ENCODE data around the gene ACAP1. TPM values are rescaled to one million over a fixed set of nuclear protein-coding genes. Genes with fewer than 3 reads are reported as not detected.

Gene ACAP1
- total RNA-seq, 1 donor from 2014 or later: 23.2 TPM

- Histone ChIP-seq H3K4me1 (peaks cover 36% of the 10 kb centered on the region), H3K36me3 (peaks cover 63% of the 10 kb centered on the region), H3K4me3 (no peak overlapping the region), H3K9me3 (no peaks in the 10 kb centered on the region), H3K27me3 (no peaks in the 10 kb centered on the region), H3K27ac (no peak overlapping the region)
- intact Hi-C loops (cut with DNase I): no loop called here
- ATAC-seq (no peak), DNase-seq (no peak)
- no peak for TF ChIP-seq CTCF (IDR thresholded peaks at IDR 0.05)
Measured at GRCh38 chr17:7313088-7313889, 23.0 kb upstream of the ACAP1 start.

- intact Hi-C loops (cut with DNase I): no loop called here
- peak overlapping the region; percentile 90 for H3K4me3 ChIP-seq
- ATAC-seq: no peak
- no peak for DNase-seq
- H3K27me3 ChIP-seq: no peaks in the 10 kb centered on the region
- no peaks in the 10 kb centered on the region for H3K9me3 ChIP-seq
- TF ChIP-seq CTCF (IDR thresholded peaks at IDR 0.05): no peak
- H3K27ac ChIP-seq: peak overlapping the region; percentile 98
- peaks cover 33% of the 10 kb centered on the region for H3K4me1 ChIP-seq
- peaks cover 71% of the 10 kb centered on the region for H3K36me3 ChIP-seq
Measured at GRCh38 chr17:7313890-7314718, 22.2 kb upstream of the ACAP1 start.

- TF ChIP-seq CTCF (IDR thresholded peaks at IDR 0.05): no peak
- no peaks in the 10 kb centered on the region for H3K9me3 ChIP-seq
- peaks cover 65% of the 10 kb centered on the region for H3K36me3 ChIP-seq
- H3K27ac ChIP-seq: peak within 1 kb of the TSS; percentile 98
- intact Hi-C loops (cut with DNase I): no loop called here
- peaks cover 24% of the 10 kb centered on the region for H3K4me1 ChIP-seq
- peak; percentile 93 for ATAC-seq
- H3K27me3 ChIP-seq: no peaks in the 10 kb centered on the region
- peak; percentile 97 for DNase-seq
- peak within 1 kb of the TSS; percentile 90 for H3K4me3 ChIP-seq
Measured at GRCh38 chr17:7314719-7315569, 21.4 kb upstream of the ACAP1 start, which contains the start of gene GPS2. Gene GPS2 (minus strand): TSS chr17:7315360. CDS start chr17:7315052, 308 bp downstream.

GRCh38 chr17:7315570-7316235 is 20.6 kb upstream of the ACAP1 start:
- no peak for TF ChIP-seq CTCF (IDR thresholded peaks at IDR 0.05)
- H3K36me3 ChIP-seq: peaks cover 64% of the 10 kb centered on the region
- peaks cover 19% of the 10 kb centered on the region for H3K4me1 ChIP-seq
- peak overlapping the region; percentile 98 for H3K27ac ChIP-seq
- peak; percentile 4 for ATAC-seq
- H3K4me3 ChIP-seq: peak overlapping the region; percentile 90
- no peaks in the 10 kb centered on the region for H3K9me3 ChIP-seq
- no peaks in the 10 kb centered on the region for H3K27me3 ChIP-seq
- intact Hi-C loops (cut with DNase I): no loop called here
- DNase-seq: peak; percentile 75
